Stimulated activated CD4-positive, alpha-beta T cell treated with anti-CD3 and anti-CD28 coated beads, Interleukin-12 subunit alpha, Interleukin-12 subunit beta, amount 100 ng/mL, for 48 hours (primary cell): ENCODE measurements around the gene PARN.
"Not testable (repeated sequence)": the region's sequence is repeated elsewhere in the genome, so short reads cannot be mapped to it uniquely, and the experiment has no call there.

ENCODE experiments used
- DNase-seq, 3 donors: peaks; one replicate each; pipeline ENCODE4 v3.0.0-alpha.2; 2020; ENCODE audit warnings: low read depth in 2 of 3, low spot score in 1 of 3

Gene PARN

GRCh38 chr16:14576069-14576468 lies 54.0 kb downstream of the PARN start:
- DNase-seq: no peak

- not testable (repeated sequence) for DNase-seq
These were observed 55.2 kb downstream of the PARN start for GRCh38 chr16:14574698-14575415.

- DNase-seq: no peak
These were observed 57.5 kb downstream of the PARN start for GRCh38 chr16:14572535-14572934.

GRCh38 chr16:14569213-14569612 lies 60.8 kb downstream of the PARN start:
- no peak for DNase-seq

GRCh38 chr16:14566599-14566998 lies 63.5 kb downstream of the PARN start:
- DNase-seq: no peak

- DNase-seq: no peak
These were observed 64.4 kb downstream of the PARN start for GRCh38 chr16:14565688-14566025.

- DNase-seq: no peak
These were observed 65.0 kb downstream of the PARN start for GRCh38 chr16:14564861-14565687.

GRCh38 chr16:14564323-14564722 lies 65.7 kb downstream of the PARN start:
- no peak for DNase-seq

- no peak for DNase-seq
These were observed 67.2 kb downstream of the PARN start for GRCh38 chr16:14562691-14563491.

GRCh38 chr16:14560523-14560922 lies 69.5 kb downstream of the PARN start:
- DNase-seq: no peak

GRCh38 chr16:14559809-14560241 lies 70.2 kb downstream of the PARN start:
- no peak for DNase-seq

- no peak for DNase-seq
These were observed 76.6 kb downstream of the PARN start for GRCh38 chr16:14553447-14553846.

- DNase-seq: no peak
These were observed 80.3 kb downstream of the PARN start for GRCh38 chr16:14549789-14550153.

- DNase-seq: no peak
These were observed 80.9 kb downstream of the PARN start for GRCh38 chr16:14548933-14549788.

- no peak for DNase-seq
These were observed 84.6 kb downstream of the PARN start for GRCh38 chr16:14545346-14545884.

- DNase-seq: not testable (repeated sequence)
These were observed 85.2 kb downstream of the PARN start for GRCh38 chr16:14544846-14545245.

GRCh38 chr16:14539631-14540030 lies 90.4 kb downstream of the PARN start:
- no peak for DNase-seq

GRCh38 chr16:14539156-14539555 lies 90.9 kb downstream of the PARN start:
- DNase-seq: no peak

GRCh38 chr16:14538604-14539003 lies 91.5 kb downstream of the PARN start:
- no peak for DNase-seq

- no peak for DNase-seq
These were observed 98.4 kb downstream of the PARN start for GRCh38 chr16:14531613-14532012.

- DNase-seq: no peak
These were observed 99.0 kb downstream of the PARN start for GRCh38 chr16:14531101-14531500.
